Activated CD4-positive, alpha-beta T cell treated with anti-CD3 and anti-CD28 coated beads, Interleukin-2, amount 50 U/mL, for 48 hours (primary cell): Measurements from ENCODE around the gene STXBP6.
A peak's percentile ranks its signal among the peaks of the same experiment; 100 is the strongest.

Experiments
- DNase-seq, 2 experiments: peaks; one replicate each; pipeline ENCODE4 v3.0.0-alpha.2; 2020

Gene STXBP6

DNA sequence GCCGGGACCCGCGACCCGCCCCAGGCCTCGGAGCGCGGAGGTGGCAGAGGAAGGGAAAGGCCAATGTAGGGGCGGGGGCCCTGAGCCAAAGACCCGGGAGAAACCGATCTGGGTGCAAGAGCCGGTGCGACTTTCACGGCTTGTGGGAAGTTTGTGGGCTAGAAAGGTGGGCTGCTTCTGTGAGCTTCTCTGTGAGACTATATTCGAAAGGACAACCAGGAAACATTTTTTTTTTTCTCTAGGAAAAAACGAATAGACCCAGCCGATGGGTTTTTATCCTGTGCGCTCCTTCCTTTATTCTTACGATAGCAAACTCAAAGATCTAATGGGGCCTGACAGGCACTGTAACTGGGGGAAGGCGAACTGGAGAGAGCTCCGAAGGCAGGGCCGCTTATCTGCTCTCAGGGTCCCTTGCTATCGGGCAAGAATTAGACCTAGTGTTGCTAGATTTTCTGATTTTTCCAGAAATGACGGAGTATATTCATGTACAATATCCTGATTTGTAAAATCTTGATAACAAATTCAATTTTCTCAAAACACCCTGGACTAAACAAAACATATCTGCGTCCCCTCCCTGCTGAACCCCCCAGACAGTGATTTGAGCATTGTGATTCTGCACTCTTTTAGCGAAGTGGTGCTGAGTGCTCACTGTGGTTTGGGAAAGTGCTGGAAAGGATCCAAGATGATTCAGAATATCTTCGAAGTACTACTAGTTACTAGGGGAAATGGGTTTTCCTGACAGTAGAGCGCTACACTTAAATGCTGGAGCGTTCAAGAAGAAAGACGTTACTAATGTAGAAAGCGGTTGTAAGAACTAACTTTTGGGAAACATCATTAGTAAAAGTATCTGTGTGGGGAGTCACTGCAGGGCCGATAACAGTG is 563 bp upstream of the STXBP6 start:
- no peak for DNase-seq

DNA sequence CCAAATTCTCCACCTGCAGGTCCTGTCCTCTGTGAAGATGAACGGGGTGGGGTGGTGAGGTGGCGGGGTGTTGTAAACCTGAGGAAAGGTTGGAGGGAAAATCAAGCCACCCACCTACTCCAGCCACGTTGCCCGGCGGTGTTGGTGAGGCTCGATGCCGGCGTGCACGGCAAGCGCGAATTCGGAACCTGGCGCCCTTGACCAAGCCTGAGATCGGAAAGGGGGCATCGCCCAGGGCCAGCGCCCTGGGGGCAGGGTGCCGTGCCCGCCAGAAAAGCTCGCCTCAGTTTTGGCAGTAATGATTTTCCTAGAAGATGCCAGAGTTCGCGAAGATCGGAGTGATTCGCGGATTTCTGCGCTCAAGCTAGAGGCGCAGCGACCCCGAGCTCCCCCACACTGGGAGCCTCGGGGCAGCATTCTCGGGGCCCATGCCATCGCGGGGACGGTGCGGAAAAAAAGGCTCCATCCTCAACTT is 817 bp downstream of the STXBP6 start:
- DNase-seq: no peak

DNA sequence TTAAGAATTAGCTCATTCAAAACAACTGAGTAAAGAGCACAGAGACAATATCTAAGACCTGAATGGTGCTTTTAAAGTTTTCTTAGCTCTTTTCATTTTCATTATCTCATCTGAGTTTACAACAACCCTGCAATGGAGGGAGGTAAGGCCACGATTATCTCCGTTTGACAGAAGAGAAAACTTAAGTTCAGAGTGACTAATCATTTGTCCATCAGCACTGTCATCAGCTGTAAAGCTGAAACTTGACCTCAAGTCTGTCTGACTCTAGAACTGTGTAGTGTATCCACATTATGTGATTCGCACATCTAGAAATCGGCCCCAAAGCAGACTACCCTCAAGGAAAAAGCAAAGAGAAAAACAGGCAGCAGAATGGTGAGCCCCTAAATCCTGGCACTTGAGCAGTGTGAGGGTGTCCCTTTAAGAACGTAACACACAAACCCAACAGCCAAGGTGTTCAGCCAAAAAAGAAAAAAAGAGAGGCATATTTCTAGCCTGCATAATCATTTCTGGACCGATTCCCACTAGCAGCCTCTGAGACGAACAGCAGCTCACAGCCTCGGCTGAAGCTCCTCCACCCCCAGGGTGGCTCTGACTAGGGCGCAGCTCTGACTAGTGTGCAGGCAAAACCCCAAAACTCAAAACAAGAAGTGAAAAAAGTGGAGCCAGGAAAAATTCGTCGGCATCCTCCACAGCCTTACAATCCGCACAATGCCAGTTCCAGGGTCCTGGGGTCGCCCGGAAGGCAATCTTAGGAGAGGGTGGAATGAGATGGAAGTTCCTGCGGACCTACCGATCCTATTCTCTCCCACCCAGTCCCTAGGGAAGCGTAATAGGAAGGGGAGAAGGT is 1.6 kb downstream of the STXBP6 start:
- no peak for DNase-seq

DNA sequence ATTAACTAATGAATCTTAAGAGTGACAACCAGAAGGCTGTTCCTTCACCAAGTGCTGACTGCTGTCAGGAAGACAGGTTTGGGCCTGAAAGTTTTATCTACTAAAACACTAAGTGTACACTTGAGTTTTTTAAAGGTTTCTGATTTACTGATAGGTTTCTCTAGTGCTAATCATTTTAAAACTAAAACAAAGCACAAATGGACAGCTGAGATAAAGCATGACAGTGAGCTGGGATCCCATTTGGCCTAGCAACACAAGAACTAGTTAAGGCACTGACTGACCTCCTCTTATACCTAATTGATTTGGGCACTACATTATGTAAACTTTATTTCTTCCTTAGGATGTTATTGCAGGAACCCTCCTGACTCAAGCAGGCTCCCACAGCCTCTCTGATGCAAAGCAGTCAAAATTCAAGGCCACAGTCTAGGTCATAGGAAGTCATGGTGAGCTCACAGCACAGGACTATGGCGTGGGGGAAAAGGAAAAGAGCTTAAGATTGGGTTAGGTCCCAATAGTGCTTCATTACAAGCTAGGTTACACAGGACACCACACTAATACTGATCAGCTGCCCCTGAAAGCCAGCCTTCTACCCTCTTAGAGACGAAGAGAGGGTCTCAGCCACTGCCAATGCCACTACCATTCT is 3.5 kb downstream of the STXBP6 start:
- no peak for DNase-seq

DNA sequence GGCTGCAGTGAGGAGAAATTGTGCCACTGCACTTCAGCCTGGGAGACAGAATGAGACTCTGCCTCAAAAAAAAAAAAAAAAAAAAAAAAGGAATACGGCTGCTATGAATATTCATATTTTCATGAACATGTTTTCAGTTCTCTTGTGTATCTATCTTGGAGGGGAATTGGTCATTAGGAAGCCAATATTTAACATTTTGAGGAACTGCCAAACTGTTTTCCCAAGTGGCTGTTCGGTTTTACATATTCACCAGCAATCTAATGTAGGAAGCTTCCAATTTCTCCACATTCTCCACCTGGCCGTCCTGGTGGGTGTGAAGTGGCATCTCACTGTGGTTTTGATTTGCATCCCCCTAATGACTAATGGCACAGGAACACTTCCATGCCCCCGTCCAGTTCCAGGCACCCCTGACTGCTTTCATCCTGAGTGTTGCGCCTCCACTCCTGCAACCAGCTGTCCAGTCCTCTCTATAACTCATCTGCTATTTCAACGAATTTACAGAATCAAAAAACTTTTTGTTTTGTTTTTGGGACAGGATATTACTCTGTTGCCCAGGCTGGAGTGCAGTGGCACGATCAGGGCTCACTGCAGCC is 5.7 kb downstream of the STXBP6 start:
- DNase-seq: no peak

DNA sequence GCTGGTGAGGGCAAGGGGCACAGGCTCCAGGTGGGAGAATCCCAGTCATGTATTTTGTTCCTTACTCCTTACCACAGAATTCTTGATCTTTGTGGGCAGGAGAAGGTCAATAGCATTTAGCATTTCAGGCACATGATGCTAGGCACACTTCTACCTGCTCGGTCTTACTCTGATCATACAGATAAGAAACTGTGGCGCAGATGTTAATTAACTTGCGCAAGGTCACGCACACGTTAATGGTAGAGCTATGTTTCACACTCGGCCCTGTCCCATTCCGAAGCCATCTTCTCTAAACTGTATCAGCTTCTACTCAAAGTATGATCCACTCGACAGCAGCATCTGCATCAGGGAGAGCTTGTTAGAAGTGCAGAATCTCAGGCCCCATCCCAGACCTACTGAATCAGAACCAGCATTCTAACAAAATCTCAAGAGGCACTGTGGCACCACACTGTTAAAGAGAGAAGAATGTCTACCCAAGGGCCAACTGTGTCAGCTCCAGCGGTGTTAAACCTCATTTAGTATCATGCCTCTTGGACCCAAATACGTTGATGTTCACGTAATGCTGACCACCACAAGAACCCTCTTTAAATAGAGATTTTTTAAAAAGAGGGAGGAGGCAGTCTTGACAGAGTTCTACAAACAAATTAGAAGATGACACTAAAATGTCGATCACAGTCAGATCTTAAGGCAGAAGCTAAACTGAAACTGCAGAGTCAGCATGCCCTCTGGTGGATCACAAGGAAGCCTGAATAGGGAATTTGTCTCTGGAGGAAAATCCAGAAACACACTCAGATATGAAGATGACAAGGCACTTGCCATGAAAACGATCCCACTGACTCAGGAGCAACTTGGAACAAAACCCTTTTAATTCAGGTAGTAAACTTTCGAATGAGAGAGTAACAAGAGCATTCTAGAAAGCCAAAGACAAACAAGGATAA is 7.3 kb downstream of the STXBP6 start:
- no peak for DNase-seq

DNA sequence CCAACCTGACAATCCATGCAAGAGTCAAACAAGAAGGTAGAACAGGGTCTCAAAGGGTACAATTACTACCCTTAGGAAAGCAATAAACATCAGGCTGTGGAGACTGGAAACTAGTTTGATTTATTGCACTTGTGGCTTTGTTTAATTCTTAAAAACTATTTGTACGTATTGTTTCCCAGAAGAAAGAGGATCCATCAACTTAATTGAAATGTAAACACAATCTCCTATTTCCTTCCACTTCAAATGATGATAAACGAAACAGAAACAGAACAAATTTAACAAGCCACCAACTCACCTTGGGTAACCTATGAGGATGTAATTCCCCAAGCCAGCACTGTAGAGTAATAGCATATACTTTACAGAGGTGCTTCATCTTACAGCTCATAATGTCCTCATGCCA is 8.0 kb downstream of the STXBP6 start:
- DNase-seq: no peak

DNA sequence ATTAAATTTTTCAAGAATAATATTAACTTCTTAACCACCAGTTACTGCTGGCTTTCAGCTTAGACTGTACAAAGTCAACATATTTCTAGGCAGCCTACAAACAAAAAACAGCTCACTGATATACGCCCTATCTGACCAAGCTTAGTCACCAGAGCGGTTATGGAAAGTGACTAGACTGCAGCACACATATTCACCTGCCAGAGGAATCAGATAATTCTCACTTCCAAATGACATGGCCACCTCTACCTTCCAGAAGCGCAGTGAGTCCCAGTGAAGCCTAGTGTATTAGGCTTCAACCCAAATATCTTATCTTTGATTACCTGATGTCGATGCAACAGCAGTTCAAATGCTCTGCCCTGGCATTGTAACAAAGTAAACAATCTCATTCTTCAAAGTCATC is 8.5 kb downstream of the STXBP6 start:
- no peak for DNase-seq

DNA sequence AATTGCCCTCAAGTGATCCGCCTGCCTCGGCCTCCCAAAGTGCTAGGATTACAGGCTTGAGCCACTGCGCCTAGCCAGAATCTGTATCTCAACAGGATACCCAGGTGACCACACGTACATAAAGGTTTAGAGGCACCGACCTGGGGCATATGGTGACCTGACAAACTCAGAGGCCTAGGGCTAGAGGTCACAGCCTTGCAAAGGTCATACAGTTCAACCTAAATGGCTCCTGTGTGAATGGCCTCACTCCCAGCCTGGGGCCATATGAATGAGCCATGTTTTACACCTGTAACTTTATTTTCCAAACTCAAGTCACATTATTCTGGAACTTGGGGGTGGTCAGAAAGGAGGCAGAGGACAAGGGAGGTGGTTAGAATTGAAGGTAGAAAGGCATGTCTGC is 10.0 kb downstream of the STXBP6 start:
- DNase-seq: no peak

DNA sequence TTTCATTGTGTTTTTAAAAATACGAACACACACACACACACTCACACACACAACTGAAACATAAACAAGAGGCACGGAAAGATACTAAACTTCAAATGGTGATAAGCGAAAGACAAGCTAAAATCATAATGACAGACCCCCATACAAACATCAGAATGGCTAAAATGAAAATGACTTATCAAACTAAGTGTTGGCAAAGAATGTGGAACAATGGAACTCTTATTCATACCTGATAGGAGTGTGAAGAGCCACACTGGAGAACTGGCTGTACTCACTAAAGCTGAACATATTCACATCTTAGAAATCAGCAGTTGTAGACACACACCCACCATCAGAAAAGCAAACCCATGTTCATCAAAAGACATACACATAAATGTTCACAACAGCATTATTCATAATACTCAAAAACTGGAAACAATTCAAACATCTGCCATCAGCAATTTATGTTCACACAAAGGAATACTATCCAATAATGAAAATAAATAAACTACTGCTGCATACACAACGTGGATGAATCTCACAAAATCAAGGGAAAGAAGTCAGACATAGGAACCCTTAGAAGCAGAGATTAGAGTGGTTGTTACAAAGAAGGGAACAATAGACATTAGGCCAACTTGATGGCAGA is 11.8 kb downstream of the STXBP6 start:
- no peak for DNase-seq

DNA sequence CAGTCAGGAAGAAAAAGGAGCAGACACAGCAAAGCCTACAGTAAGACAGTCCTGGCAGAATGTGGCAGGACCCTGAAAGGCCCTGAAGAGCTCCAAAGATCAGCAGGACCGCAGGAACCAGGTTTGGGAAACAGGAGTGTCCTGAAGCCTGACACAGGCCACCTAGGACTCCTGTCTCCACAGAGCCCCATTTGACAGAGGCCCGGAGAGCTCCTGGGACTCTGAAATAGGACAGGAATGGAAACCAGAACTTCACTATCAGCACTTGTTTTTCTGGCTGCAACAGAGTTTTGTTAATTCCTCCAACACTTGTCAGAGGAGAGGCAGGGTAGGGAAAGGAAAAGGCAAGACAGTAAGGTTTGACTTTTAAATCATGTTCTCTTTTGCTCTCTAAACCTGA is 12.9 kb downstream of the STXBP6 start:
- DNase-seq: no peak

DNA sequence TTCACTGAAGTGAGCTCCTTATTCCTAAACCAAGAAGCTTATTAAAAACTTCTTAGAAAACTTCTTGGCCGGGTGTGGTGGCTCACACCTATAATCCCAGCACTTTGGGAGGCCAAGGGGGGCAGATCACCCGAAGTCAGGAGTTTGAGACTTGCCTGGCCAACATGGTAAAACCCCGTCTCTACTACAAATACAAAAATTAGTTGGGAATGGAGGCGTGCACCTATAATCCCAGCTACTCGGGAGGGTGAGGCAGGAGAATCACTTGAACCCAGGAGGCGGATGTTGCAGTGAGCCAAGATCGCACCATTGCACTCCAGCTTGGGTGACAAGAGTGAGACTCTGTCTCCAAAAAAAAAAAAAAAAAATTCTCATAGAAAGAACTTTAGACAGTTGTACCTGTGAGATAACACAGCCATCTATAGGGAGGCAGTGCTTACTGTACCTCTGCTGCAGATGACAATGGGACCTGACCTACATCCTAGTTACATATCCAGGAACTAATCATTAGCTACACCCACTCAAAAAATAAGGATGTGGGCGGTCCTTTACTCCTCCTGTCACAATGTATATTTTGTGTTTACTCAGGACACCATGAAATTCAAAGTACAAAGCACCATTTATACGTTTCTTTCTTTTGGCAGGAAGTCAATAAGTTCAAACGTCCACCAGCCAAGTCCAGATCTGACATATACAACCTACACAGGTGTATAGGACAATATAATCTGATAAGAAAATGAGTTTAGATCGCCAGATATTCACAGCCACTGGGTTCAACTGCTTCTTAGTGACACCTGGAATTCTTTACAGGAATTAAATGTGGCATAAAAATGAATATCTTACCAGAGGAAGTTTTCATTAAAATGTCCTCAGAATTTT is 14.9 kb downstream of the STXBP6 start:
- DNase-seq: no peak

DNA sequence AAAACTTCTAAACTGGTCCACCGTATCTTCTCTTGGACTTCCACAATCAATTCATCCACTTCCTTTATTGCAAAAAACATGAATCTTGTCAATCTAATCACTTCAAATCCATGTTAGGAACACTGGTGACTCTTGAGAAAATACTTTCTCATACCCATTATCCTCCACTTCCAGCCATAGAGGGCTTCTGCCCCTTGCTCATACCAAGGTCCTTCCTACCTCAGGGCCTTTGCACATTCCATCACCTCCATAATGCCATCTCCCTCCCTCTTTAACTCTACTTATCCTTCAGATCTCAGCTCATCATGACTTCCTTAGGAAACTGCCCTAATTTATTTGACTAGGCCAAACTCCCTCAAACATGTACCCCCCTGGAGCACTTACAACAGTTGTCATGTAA is 16.6 kb downstream of the STXBP6 start:
- DNase-seq: no peak

DNA sequence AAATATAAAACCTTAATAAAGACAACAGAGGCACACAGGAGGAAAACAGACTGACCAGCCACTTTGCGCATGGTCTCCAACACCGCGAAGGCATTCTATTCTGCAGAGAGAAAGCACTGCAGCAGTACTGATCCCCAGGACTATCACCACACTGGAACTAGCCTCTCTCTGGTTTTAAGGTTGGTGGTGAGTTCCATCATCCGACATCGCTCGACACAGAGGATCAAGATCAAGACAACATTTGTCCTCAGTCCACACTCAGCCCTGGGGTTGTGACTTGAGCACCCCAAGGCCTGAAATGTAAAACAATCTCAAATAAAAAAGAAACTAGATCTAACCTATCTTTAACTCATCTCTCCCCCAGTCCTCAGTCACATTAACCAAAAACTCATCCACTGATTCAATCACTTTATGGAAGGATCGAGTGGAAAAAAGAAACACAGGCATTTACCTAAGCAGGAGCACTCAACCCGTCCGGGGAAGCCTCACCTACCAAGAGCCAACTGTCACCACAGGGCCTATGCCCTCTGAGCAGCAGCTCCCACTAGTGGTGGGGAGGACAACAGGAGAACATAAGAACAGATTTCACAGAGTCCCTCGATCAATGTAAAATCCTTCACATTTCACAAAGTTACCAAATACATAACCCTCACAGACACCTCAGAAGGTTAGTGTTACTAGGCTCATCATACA is 17.7 kb downstream of the STXBP6 start:
- peak in 1 of 2 experiments; percentile 5 for DNase-seq

DNA sequence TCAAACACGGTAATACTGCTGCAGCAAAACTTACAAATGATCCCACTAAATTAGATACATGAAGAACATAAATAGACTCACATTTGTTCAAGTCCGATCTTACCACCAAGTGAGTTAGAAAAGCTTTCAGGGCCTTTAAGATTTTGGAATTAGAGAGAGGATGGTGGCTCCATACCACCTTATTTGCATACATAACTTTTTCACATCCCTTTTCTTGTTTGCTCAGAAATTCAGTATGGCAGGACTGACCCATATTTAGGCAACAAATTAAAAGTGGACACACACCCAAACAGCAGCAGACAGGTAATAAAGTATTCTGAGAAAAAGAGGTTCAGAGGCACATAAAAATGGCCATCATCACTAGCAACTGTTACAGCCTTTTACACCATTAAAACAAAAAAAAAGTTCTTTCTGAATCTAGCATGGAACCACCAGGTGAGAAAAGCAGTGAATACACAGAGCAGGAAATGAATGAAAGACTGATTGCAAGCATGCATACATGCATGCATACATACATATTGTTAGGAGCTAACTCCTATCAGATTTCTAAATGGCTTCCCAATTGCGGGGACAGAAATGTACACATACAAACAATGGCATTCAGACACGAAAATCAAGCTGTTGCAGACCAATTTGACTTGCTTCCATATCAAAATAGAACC is 23.3 kb downstream of the STXBP6 start:
- no peak for DNase-seq

DNA sequence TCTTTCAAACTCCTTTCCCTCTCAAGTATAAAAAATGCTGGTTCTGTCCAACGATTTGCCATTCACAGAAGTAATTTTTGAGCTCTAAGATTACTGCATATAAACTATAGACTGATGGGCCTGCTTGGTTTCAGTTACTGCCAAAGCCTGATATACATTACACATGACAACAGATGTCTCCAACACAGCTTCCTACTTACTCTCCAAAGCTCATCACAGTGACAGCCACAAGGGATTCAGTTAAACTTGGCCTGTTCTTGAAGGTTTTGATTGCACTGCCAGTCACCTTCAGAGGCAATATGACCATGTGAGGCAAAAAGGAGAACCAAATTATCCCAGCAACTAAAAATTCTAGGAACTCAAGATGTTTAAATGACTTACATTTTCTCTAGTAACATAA is 30.1 kb downstream of the STXBP6 start:
- DNase-seq: no peak

DNA sequence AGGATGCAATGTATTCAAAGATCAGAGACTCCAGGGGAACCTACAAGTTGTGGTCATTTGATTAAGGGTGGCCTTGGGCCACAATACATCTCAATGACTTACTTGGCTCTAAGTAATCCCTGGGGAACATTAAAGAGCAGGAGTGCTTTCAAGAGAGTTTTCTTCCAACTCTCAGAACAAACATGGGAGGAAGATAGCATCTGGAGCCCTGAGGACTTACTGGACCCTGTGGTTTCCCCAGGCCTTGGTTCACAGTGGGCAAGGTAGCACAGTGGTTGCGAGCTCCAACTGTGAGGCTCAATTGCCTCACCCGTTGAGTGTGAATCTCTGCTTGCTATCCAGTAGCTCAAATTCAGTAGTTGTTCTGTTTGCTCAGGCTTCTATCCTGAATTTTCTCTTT is 32.4 kb downstream of the STXBP6 start:
- no peak for DNase-seq

DNA sequence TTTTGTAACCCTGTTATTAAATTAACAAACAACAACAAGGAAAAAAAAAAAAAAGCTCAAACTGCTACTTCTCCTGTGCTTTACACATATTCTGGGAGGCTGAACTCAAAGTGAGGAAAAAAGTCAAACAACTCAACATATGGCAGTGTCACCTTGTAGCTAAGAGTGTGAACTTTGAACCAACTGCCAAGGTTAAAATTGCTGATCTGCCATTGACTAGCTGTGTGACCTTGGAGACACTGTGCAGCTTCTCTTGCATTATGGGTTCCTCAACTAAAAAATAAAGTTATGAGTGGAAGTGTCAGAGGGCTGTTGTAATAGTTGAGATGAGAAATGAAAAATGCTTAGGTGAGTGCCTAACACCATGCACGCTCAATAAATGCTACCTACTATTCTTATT is 34.2 kb downstream of the STXBP6 start:
- no peak for DNase-seq

DNA sequence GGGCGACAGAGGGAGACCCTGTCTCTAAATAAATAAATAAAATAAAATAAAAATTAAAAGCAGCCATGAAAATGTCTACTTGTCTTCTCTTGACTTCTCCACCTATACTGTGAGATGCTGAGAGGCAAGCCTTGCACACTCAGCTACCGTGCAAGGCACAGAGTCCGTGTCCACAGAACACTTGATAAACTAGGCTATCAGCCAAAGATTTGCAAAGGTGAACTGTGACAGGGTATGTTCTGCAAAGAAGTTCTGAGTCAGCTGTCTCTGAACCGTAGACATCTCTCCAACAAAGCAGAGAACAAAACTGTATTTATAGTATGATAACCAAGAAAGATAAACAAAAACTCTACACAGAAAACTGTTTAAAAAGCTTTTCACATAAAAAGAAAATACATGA is 35.5 kb downstream of the STXBP6 start:
- no peak for DNase-seq
